ENCODE results near the gene PKD2.
A peak's percentile ranks its signal among the peaks of the same experiment; 100 is the strongest.

The PKD2 gene

DNA sequence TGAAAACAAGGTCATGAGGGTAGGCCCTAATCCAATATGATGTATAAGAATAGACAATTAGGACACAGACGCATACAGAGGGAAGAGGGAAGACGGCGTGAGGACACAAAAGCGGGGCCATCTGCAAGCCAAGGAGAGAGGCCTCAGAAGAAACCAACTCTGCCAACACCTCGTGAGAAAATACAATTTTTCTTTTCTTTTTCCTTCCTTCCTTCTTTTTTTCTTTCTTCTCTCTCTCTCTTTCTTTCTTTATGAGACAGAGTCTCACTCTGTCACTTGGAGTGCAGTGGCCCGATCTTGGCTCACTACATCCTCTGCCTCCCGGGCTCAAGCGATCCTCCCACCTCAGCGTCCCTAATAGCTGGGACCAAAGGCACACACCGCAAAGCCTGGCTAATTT lies 1.5 kb upstream of the PKD2 start:
- peaks cover 28% of the 10 kb centered on the region for H3K4me1 Mint-ChIP-seq
- peaks cover 6% of the 10 kb centered on the region for H3K27me3 Mint-ChIP-seq (ENCODE audit: low read depth)
- no peak overlapping the region for H3K27ac Mint-ChIP-seq
- TF ChIP-seq, protein P1, sequence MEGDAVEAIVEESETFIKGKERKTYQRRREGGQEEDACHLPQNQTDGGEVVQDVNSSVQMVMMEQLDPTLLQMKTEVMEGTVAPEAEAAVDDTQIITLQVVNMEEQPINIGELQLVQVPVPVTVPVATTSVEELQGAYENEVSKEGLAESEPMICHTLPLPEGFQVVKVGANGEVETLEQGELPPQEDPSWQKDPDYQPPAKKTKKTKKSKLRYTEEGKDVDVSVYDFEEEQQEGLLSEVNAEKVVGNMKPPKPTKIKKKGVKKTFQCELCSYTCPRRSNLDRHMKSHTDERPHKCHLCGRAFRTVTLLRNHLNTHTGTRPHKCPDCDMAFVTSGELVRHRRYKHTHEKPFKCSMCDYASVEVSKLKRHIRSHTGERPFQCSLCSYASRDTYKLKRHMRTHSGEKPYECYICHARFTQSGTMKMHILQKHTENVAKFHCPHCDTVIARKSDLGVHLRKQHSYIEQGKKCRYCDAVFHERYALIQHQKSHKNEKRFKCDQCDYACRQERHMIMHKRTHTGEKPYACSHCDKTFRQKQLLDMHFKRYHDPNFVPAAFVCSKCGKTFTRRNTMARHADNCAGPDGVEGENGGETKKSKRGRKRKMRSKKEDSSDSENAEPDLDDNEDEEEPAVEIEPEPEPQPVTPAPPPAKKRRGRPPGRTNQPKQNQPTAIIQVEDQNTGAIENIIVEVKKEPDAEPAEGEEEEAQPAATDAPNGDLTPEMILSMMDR (IDR thresholded peaks at IDR 0.05; ENCODE audit: unreplicated experiment in 3 of 3), result no peak
- no peaks in the 10 kb centered on the region for H3K9me3 Mint-ChIP-seq
- H3K36me3 Mint-ChIP-seq (ENCODE audit: low read depth), result no peaks in the 10 kb centered on the region
- H3K4me3 Mint-ChIP-seq, result peak overlapping the region; percentile 83 to 92 (median 89)

DNA sequence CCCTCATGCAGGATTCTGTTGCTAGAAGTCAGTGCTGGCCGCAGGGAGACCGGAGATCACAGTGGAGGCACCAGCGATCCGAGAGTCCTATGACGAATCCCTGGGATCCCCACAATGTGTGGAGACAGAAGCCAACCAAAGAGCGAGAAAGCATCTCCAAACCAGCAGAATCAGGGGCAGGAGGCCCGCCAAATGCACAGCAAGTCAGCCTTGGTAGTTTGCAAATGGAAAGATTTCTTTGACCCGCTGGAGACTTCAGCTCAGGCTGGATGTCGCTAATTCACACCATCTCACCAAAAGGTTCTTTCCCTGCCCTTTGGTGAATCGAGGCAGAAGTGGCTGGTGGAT lies 505 bp upstream of the PKD2 start:
- Mint-ChIP-seq H3K9me3 (no peaks in the 10 kb centered on the region), H3K36me3 (ENCODE audit: low read depth) (no peaks in the 10 kb centered on the region), H3K27ac (peak overlapping the region; percentile 67 to 82 (median 78)), H3K27me3 (ENCODE audit: low read depth) (peaks cover 6% of the 10 kb centered on the region), H3K4me3 (peak overlapping the region; percentile 83 to 92 (median 89)), H3K4me1 (peaks cover 30% of the 10 kb centered on the region)
- TF ChIP-seq, protein P1 (IDR thresholded peaks at IDR 0.05; ENCODE audit: unreplicated experiment in 3 of 3), result no peak

DNA sequence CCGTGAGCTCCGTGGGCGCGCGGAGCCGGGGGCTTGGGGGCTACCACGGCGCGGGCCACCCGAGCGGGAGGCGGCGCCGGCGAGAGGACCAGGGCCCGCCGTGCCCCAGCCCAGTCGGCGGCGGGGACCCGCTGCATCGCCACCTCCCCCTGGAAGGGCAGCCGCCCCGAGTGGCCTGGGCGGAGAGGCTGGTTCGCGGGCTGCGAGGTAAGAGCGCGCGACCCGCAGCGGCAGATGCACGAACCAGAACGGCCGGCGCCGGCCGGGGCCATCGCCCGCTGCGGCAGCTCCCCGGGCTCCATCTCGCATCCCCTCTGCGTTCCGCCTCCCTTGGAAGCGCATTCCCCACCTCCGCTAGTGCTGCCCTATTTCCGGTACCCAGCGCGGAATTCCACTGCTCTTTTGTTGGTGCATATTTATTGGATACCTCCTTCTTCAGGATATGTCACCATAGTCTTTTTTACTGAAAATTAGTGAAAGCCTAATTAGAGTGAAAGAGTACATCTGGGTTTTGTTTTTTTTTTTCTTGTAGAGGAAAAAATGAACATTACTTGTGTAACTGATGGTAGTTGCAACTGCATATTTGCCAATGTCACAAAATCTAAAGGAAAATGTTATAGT lies 797 bp downstream of the PKD2 start:
- Mint-ChIP-seq H3K4me1 (peaks cover 36% of the 10 kb centered on the region), H3K9me3 (no peaks in the 10 kb centered on the region), H3K27me3 (ENCODE audit: low read depth) (peaks cover 6% of the 10 kb centered on the region), H3K27ac (peak overlapping the region; percentile 66 to 93 (median 75)), H3K4me3 (peak overlapping the region; percentile 94 to 98 (median 97)), H3K36me3 (ENCODE audit: low read depth) (no peaks in the 10 kb centered on the region)
- TF ChIP-seq, protein P1 (IDR thresholded peaks at IDR 0.05; ENCODE audit: unreplicated experiment in 3 of 3), result no peak

DNA sequence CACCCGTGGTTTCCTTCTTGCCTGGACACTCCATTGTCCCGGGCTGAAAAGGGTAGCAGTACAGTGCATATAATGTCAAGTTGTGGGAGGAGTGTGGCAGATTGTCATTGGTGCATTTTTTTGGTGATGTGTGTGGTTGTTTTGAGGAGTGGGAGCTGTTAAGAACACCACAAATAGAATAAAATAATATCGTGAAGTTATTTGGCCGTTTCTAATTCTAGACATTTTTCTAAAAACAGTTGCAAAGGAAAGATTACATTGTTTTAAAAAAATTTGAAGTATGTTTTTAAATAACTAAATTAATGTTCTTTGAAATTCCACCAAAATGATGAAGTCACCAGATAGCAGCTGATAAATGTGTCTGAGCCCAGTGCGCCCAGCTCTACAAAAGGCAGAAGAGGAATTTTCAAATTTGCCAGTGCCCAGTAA lies 1.3 kb downstream of the PKD2 start:
- Mint-ChIP-seq H3K4me1 (peaks cover 36% of the 10 kb centered on the region), H3K27me3 (ENCODE audit: low read depth) (peaks cover 6% of the 10 kb centered on the region), H3K27ac (peak overlapping the region; percentile 66 to 93 (median 75)), H3K4me3 (peak overlapping the region; percentile 94 to 98 (median 97)), H3K36me3 (ENCODE audit: low read depth) (no peaks in the 10 kb centered on the region), H3K9me3 (no peaks in the 10 kb centered on the region)
- TF ChIP-seq, protein P1 (IDR thresholded peaks at IDR 0.05; ENCODE audit: unreplicated experiment in 3 of 3), result no peak

DNA sequence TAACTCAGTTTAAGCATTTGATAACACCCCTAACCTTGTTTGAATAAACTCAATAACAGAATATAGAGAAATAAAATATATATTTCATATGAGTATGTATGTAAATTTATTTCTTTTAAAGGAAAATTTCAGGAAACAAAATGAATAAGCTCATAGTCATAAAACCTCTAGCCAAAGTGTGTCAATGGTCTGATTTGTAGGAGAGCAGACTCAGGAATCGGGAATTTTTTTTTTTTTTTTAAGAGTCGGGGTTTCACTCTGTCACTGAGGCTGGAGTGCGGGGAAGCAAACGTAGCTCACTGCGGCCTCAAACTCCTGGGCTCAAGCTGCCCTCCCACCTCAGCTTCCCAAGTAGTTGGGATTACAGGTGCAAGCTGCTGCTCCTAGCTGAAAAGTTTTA lies 2.4 kb downstream of the PKD2 start:
- peaks cover under 1% of the 10 kb centered on the region for H3K36me3 Mint-ChIP-seq (ENCODE audit: low read depth)
- peaks cover 10% of the 10 kb centered on the region for H3K27me3 Mint-ChIP-seq (ENCODE audit: low read depth)
- H3K4me1 Mint-ChIP-seq, result peaks cover 36% of the 10 kb centered on the region
- H3K9me3 Mint-ChIP-seq, result no peaks in the 10 kb centered on the region
- no peak overlapping the region for H3K27ac Mint-ChIP-seq
- TF ChIP-seq, protein P1 (IDR thresholded peaks at IDR 0.05; ENCODE audit: unreplicated experiment in 3 of 3), result no peak
- H3K4me3 Mint-ChIP-seq, result peak overlapping the region in 1 of 3 experiments; percentile 9

DNA sequence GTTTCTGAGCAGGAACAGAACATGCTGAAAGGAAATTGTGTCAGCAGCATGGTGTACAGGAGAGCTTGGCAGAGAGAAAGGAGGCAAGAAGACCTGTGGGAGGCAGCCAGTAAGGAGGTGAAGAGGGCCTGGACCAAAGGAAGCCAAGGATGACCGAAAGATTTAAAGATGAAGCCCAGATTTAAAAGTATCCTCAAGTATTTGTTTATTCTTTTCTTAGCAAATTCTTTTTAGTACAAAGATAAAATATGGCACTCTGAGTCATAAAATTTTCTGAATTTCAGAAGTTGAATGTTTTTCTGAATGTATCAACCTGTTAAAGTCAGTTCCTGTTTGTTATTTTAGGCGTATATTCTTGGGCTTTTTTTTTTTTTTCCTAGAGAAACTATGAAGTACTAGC lies 3.5 kb downstream of the PKD2 start:
- peaks cover 10% of the 10 kb centered on the region for H3K27me3 Mint-ChIP-seq (ENCODE audit: low read depth)
- TF ChIP-seq, protein P1 (IDR thresholded peaks at IDR 0.05; ENCODE audit: unreplicated experiment in 3 of 3), result no peak
- H3K9me3 Mint-ChIP-seq, result no peaks in the 10 kb centered on the region
- H3K4me3 Mint-ChIP-seq, result peak overlapping the region; percentile 59 to 74 (median 62)
- peak overlapping the region in 2 of 3 experiments; percentile 11 to 43 for H3K27ac Mint-ChIP-seq
- H3K36me3 Mint-ChIP-seq (ENCODE audit: low read depth), result peaks cover 3% of the 10 kb centered on the region
- H3K4me1 Mint-ChIP-seq, result peaks cover 36% of the 10 kb centered on the region
